Omental fat pad (tissue), 4 donors: Measurements from ENCODE around the gene TNNI3. TPM values are rescaled to one million over a fixed set of nuclear protein-coding genes. Genes with fewer than 3 reads are reported as not detected.
"Not testable (repeated sequence)": the region's sequence is repeated elsewhere in the genome, so short reads cannot be mapped to it uniquely, and the experiment has no call there.

ENCODE experiments used
- ATAC-seq: fragments of 150-250 bp; one replicate; pipeline ENCODE4 v1.9.1; 2016; ENCODE audit warnings: mild to moderate bottlenecking, moderate library complexity; ENCODE audit not compliant: low FRiP score
- DNase-seq: peaks from one replicate; pipeline ENCODE4 v3.0.0-alpha.2; 2019; ENCODE audit warnings: low spot score
- total RNA-seq, 4 donors: library from RNA; depleted of rRNA; stranded (reverse); fragments of >200 nt; gene quantifications; one replicate each; pipeline ENCODE4 v1.1.0, GENCODE V29; 2016
- TF ChIP-seq, protein P1 (sequence below), 3 donors: fragments of 450-650 bp; IDR thresholded peaks; one replicate each; pipeline ENCODE4 v1.5.1; 2016 to 2017; ENCODE audit warnings: antibody characterized with exemption in 3 of 3, mild to moderate bottlenecking in 3 of 3, moderate library complexity in 2 of 3

Gene TNNI3
- not detected for total RNA-seq

DNA sequence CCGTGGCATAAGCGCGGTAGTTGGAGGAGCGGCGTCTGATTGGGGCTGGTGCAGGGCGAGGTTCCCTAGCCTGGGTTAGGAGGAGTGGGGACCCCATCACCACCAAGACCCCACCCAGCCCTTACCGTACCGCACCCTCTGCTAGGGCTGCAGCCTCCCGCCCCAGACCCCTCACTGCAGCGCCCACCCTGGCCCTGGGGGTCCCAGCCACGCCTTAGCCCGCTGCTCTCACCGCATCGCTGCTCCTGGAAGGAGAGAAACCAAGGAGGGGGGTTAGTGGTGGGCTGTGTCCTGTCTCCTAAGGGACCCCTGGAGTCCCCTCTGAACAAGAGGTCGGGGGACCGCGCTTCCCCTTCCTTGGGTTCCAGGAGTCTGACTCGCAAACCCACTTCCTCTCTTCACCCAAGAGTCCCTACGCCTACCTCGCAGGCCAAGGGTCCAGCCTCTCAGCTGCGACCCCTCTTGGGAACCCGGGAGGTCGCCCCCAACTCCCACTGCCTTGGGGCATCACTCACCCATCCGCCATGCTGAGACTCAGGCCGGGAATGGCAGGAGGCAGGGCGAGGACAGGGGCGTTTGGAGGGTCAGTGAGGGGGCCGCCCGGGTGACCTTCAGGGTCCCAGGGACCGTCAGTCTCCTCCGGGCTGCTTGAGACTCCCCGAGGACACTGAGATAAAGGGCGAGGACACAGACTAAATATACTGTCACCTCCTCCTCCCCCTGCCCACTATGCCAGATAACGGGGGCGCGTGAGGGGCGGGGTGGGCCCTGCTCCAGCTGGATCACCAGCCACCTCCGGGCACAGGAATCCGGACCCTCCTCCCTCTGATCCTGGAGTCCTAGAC is at the start of gene TNNI3:
TNNI3 (minus strand) TSS at position 669 of the 845 bp plus-strand sequence; CDS start at position 526, 143 bp downstream.
- TF ChIP-seq, protein P1, sequence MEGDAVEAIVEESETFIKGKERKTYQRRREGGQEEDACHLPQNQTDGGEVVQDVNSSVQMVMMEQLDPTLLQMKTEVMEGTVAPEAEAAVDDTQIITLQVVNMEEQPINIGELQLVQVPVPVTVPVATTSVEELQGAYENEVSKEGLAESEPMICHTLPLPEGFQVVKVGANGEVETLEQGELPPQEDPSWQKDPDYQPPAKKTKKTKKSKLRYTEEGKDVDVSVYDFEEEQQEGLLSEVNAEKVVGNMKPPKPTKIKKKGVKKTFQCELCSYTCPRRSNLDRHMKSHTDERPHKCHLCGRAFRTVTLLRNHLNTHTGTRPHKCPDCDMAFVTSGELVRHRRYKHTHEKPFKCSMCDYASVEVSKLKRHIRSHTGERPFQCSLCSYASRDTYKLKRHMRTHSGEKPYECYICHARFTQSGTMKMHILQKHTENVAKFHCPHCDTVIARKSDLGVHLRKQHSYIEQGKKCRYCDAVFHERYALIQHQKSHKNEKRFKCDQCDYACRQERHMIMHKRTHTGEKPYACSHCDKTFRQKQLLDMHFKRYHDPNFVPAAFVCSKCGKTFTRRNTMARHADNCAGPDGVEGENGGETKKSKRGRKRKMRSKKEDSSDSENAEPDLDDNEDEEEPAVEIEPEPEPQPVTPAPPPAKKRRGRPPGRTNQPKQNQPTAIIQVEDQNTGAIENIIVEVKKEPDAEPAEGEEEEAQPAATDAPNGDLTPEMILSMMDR (IDR thresholded peaks at IDR 0.05): no peak
- DNase-seq (no peak), ATAC-seq (no peak)

DNA sequence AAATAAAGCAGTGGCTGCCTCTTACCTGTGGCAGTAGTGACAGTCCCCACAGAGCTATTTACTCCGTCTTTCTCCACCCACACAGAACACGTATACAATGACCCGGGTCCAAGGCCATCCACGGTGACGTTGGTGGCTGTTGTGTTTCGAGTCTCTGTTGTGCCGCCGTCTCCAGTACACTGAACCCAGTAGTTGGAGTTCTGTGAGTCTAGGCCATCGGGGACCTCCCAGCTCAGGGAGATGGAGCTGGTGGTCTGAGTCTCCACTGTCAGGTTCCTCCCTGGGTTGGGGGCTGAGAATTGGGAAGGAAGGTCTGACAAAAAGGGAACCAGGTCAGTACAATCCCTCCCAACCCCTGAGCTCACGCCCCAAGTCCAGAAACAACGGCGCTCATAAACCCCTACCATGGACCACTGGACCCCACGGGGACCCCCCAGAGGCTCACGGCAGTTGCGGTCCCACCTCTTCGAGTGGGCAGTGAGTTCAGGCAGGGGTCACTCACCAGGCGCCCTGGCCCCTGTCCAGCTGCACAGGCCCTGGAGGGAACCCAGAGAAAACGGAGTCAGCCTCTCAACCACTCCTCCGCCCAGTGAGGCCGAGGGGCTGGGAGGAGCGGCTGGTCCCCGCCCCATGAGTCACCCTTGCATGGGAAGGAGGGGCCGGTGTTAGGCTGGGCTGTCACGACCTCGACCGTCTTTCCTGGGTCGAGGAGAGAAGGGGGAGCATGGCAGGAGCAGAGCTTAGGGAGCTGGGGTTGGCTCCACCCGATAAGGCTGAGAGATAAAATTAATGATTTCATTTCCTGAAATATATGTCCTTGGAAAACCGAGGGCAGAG is 49.4 kb upstream of the TNNI3 start:
- TF ChIP-seq, protein P1 (IDR thresholded peaks at IDR 0.05): no peak
- DNase-seq: peak; percentile 61

DNA sequence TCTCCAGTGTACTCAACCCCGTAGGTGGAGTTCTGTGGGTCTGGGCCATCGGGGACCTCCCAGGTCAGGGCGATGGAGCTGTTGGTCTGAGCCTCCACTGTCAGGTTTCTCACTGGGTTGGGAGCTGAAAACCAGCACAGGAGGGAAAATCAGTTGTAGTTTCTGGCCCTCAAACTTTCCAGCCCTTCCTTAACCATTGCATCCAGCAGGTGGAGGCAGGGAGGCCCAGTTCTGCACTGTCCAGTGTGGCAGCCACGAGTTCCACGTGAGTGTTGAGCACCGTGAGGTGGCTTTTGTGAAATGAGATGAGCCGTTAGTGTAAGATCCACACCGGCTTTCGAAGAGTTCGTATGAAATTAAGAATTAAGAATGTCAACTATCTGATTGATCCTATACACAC is 44.7 kb upstream of the TNNI3 start:
- ATAC-seq: not testable (repeated sequence)

More for the DNA sequence above, 49.4 kb upstream of the TNNI3 start:
- ATAC-seq: peak; percentile 95

DNA sequence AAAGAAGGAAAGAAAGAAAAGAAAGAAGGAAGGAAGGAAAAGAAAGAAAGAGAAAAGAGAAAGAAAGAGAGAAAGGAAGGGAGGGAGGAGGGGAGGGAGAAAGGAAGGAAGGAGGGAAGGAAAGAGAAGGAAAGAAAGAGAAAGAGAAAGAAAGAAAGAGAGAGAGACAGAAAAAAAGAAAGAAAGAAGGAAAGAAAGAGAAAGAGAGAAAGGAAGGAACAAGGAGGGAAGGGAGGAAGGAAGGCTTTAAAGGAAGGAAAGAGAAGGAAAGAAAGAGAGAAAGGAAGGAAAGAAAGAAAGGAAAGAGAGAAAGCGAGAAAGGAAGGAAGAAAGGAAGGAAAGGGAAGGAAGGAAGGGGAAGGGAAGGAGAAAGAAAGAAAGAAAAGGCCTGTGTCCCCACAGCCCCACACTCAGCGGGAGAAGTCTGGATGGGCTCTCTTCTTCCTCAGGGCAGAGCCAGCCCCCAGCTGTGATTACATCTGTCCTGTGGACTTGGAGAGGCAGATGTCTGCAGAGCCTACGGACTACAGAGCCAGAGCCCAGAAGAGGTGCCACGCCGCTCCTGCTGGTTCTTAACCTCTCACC is 42.2 kb upstream of the TNNI3 start:
- no peak for ATAC-seq
- no peak for DNase-seq
- TF ChIP-seq, protein P1 (IDR thresholded peaks at IDR 0.05): no peak

More for the DNA sequence above, 44.7 kb upstream of the TNNI3 start:
- DNase-seq: not testable (repeated sequence)

DNA sequence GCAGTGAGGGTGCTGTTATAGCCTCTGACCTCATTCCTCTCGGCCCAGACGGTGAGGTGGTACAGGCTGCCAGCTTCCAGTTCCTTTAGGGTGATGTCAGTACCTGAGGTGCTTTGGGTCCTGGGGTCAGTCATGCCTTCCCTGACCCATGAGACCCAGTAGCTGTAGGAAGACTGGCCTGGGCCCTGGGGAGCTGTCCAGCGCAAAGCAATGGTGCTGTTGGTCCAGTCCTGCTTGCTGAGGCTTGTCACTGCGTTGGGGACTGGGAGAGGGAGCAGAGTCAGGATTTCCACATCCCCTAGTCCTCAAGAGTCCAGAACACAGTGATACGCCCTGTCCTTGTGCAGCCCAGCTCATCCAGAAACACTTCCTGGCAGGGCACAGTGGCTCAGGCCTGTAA is 41.1 kb upstream of the TNNI3 start:
- no peak for ATAC-seq
- no peak for DNase-seq
- TF ChIP-seq, protein P1 (IDR thresholded peaks at IDR 0.05): no peak

DNA sequence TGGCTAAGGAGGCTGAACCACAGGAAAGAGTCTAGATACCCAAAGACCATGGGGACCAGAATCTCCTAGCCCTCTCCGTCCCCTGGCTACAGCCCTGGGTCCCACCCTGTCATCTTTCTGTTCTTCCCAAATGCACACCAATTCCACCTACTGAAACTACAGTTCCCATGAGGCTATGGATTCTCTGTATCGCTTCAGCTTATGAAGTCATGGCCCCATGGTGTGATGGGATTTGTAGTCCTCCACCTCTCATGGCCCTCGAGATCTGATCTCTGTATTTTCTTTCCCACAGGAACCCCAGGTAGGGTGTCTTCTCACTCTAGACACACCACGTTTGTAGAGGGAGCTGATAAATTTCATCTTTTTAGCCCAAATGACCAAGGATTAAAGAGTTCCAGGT is 40.0 kb upstream of the TNNI3 start:
- DNase-seq (no peak), ATAC-seq (no peak)
- TF ChIP-seq, protein P1 (IDR thresholded peaks at IDR 0.05): no peak

DNA sequence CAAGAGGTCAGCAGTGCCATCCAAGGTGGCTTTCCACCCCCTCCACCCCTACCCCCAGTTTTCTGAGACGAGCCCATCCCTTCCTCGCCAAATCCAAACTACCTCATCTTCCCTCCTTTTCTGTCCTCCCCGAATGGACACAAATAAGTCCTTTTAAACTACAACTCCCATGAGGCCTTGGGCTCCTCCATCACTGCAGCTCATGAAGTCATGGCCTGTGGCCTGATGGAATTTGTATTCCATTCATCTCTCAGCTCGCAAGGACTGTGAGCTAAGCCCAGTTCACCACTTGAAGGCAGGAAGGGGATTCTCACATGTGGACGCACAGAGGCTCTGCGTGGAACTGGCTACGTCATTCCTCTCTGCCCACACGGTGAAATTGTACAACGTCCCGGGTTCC is 39.3 kb upstream of the TNNI3 start:
- no peak for ATAC-seq
- no peak for DNase-seq
- TF ChIP-seq, protein P1 (IDR thresholded peaks at IDR 0.05): no peak
